Activated gamma-delta T cell treated with anti-CD3 and anti-CD28 coated beads, Interleukin-2, amount 50 U/mL, for 16 hours (primary cell): Measurements from ENCODE around the gene CDH23.

Experiments
- DNase-seq: peaks from one replicate; pipeline ENCODE4 v3.0.0-alpha.2; 2020; ENCODE audit warnings: low read depth

Gene CDH23

DNA sequence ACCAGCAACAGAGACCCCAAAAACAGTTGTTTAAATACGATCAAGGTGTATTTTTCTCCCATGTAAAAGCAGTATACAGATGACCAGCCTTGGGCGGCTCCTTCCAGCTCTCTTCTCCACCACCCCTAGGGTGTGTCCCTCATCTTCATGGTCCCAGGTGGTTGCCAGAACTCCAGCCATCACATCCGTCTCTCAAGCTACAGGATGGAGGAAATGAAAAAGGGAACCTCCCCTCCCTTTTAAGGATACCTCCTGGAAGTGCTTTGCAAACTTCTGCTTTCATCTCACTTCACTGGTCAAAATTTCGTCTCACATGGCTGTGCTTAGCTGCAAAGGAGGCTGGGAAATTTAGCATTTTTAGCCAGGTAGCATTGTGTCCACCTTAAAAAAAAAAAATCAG is 263.6 kb downstream of the CDH23 start:
- no peak for DNase-seq

DNA sequence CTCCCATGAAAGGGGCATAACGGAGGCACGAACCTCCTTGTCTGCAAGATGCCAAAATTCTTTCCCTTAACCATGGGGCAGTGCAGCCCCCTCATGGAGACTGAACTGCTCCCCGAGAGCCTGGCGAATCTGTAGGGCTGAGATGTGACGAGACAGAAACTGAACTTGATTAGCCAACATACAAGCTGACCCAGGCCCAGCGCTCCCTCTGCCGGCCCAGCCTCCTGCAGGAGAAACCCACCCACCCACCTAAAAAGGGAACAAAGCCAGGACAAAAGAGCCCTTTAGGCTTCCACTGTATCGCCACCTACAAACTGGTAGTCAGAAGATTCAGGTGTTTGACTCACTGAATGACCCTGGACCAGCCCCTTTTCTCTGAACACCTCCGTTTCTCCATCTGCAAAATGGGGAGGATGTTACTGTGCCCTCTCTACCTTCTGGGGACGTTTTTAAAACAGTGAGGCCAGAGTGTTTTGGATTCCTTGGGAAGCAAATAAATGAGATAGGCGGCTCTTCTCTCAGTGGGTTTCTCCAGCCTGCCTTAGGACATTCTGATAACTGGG is 264.4 kb downstream of the CDH23 start:
- DNase-seq = no peak

- DNase-seq = no peak
Measured at GRCh38 chr10:71661779-71662336, 265.1 kb downstream of the CDH23 start.

GRCh38 chr10:71663311-71663710 is 266.6 kb downstream of the CDH23 start:
- DNase-seq = no peak

DNA sequence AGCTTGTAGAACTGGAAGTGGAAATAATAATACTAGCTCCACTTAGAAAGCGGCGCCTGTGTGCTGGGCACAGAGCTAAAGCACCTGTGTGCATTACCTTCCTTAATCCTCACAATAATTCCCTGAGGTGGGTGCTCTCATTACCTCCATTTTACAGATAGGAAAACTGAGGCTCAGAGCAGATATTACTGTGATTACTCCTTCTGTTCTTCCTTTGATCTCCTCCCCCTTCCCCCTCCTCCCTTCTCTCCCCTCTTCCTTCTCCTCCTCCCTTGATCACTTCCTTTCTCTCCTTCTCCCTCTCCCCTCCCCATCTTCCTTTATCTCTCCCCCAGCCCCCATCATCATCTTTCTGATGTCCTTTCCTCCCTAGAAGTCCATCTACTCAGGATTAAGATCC is 267.9 kb downstream of the CDH23 start:
- no peak for DNase-seq

GRCh38 chr10:71665456-71665855 is 268.7 kb downstream of the CDH23 start:
- DNase-seq = no peak

- DNase-seq = no peak
Measured at GRCh38 chr10:71666639-71667386, 270.1 kb downstream of the CDH23 start.

GRCh38 chr10:71667387-71667752 is 270.6 kb downstream of the CDH23 start:
- DNase-seq = no peak

GRCh38 chr10:71671994-71672946 is 275.6 kb downstream of the CDH23 start:
- DNase-seq = no peak

DNA sequence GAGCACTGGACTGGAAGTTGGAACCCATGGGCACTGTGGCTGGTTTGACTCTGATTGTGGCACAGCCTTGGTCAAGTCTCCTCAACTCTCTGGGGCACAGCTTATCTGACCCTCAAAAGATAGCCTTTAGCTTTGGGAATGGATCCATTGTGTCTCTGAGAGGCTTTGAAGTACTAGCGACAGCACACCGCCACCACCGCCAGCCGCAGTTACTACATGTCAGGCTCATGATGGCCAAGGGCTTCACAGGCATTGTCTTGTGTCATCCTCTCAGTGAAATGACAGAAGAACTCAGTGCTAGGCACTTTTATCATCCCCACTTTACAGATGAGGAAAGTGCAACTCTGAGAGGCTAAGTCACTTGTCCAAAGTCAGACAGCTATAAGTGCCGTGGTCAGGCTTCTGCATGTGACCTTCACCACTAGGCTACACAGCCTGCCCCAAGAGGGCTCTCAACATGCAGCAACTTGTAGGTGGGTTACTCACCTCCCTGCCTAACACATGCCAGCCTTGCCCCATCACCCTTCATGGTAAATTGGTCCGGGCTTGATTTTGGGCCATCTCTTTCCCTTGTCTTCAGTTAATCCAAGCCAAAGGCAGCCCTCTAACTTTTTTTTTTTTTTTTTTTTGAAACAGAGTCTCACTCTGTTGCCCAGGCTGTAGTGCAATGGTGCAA is 278.7 kb downstream of the CDH23 start:
- no peak for DNase-seq

- no peak for DNase-seq
Measured at GRCh38 chr10:71677261-71677660, 280.5 kb downstream of the CDH23 start.

GRCh38 chr10:71678057-71678805 is 281.5 kb downstream of the CDH23 start:
- DNase-seq = no peak

GRCh38 chr10:71679425-71679824 is 282.7 kb downstream of the CDH23 start:
- DNase-seq = no peak

DNA sequence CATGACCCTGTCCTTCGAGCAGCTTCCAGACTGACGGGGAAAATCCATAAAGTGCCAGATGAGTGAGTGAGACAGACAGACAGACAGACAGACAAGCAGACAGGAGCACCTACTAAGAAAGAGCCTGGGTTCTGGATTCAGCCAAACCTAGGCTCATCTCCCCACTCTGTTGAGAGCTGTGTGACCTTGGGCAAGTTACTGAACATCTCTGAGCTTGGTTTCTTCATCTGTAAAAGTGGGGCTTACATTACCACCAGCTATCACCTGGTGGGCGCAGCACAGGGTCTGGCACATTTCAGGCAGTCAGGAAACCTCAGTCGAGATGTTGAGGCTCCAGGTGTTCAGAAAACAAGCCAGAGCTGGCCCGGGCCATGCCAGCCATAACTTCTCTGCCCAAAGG is 285.3 kb downstream of the CDH23 start:
- no peak for DNase-seq

DNA sequence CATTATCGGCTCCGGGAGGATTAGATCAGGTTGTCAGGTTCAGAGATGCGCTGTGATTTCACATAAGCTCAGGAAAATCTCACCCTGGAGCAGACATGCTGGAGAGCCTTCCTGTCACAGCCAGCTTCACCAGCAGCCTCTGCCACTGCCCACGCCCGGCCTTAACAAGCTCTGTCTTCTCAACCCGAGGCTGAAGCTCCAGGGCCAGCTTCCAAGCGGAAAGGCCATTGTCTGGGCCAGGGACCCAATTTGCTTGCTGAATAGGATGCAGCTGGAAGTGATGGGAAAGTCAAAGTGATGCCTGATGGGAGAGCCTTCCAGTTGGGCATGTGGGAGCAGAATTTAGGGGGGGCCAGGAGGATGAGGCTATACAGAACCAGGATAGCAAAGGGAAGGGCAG is 286.6 kb downstream of the CDH23 start:
- DNase-seq = no peak

DNA sequence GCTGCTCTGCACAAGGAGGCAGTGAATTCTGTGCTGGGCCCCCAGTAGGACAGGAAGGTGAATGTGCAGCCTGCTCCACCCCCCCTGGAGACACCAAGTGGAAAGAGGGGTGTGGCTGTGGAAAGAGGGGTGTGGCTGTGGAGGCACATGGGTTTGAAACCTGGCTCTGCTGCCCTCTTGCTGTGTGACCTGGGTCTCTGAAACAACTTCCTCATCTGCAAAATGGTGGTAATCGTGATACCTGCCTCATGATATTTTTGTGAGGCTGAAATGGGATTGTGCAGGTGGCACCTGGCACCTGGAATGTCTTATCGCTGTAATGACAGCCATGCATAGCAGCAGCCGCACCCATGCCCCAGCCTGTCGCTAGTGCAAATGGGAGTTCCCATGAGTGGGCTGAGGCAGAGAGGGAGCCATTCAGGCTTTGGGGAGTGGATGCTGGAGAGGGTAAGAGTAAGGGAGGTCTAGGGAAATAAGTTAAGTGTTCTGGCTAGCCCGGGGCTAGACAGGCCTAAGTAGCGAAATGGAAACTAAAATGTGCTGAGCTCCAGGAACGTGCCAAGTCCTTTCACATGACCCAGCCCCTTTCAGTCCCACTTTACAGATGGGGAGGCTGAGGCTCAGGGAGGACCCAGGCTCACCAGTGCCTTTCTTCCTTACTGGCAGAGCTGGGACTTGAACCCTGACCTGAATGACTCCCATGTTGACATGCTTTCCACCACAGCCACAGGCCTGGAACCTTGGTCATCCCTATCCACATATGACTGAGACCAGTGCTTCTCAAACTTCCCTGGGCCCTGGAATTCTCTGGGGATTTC is 287.8 kb downstream of the CDH23 start:
- no peak for DNase-seq

GRCh38 chr10:71685554-71686232 is 289.0 kb downstream of the CDH23 start:
- no peak for DNase-seq

- no peak for DNase-seq
Measured at GRCh38 chr10:71687077-71687476, 290.4 kb downstream of the CDH23 start.

- no peak for DNase-seq
Measured at GRCh38 chr10:71687480-71687879, 290.8 kb downstream of the CDH23 start.

- DNase-seq = no peak
Measured at GRCh38 chr10:71688256-71688655, 291.5 kb downstream of the CDH23 start.
